WI38 (cell line): Measurements from ENCODE around the gene UBL4A.

Experiments
- H3K4me3 ChIP-seq: 2 replicates; pipeline ENCODE4 v1.5.1; 2011; ENCODE audit warnings: low read depth, mild to moderate bottlenecking, control low read depth, low read length
- CTCF ChIP-seq: IDR thresholded peaks from 2 replicates; pipeline ENCODE4 v1.5.1; 2012; ENCODE audit warnings: low read depth, mild to moderate bottlenecking, control low read depth, low read length

UBL4A gene

GRCh38 chrX:154526901-154527675 is 40.7 kb upstream of the UBL4A start:
- H3K4me3 ChIP-seq, result no peak overlapping the region
- TF ChIP-seq CTCF, result peak; percentile 48

GRCh38 chrX:154525606-154526490 is 39.4 kb upstream of the UBL4A start:
- TF ChIP-seq CTCF, result no peak
- H3K4me3 ChIP-seq, result no peak overlapping the region

GRCh38 chrX:154519389-154519788 is 33.0 kb upstream of the UBL4A start:
- no peak overlapping the region for H3K4me3 ChIP-seq
- TF ChIP-seq CTCF, result no peak

- no peak for TF ChIP-seq CTCF
- H3K4me3 ChIP-seq, result peak overlapping the region; percentile 40
Measured at GRCh38 chrX:154517101-154517781, 30.8 kb upstream of the UBL4A start.

- TF ChIP-seq CTCF, result no peak
- peak overlapping the region; percentile 40 for H3K4me3 ChIP-seq
Measured at GRCh38 chrX:154516656-154517100, 30.3 kb upstream of the UBL4A start.

GRCh38 chrX:154515966-154516655 is 29.7 kb upstream of the UBL4A start, which contains the start of gene FAM3A:
FAM3A (minus strand) TSS chrX:154516232; CDS start chrX:154515772, 460 bp downstream.
- no peak for TF ChIP-seq CTCF
- H3K4me3 ChIP-seq, result peak within 1 kb of the TSS; percentile 58
